ENCODE results near the gene NXT2. TPM values are rescaled to one million over a fixed set of nuclear protein-coding genes. Genes with fewer than 3 reads are reported as not detected.

Gene NXT2
- total and polyA plus RNA-seq, 10 of the 15 experiments (the other 5 are each of a cell fraction or from before 2014, with no cell fraction given) = 10.8 to 38.1 (median 21.2) TPM

GRCh38 chrX:109536439-109537323, at the start of gene NXT2 (continued):
- TF ChIP-seq SMC3 (IDR thresholded peaks at IDR 0.05; ENCODE audit: borderline replicate concordance, low read length) (no peak), FOXK2 (IDR thresholded peaks at IDR 0.05) (no peak), SRF (IDR thresholded peaks at IDR 0.05; ENCODE audit: low read depth in 2 of 2, low read length in 2 of 2) (0 out of 4 replicates have a peak, but pooled peaks of 1 of the 2 experiments have one; percentile 43), CHD2 (IDR thresholded peaks at IDR 0.05; ENCODE audit: borderline replicate concordance, low read depth, low read length) (no peak), MEF2B (IDR thresholded peaks at IDR 0.05; ENCODE audit: partially characterized antibody, poor library complexity, severe bottlenecking) (no peak), TCF12 (IDR thresholded peaks at IDR 0.05; ENCODE audit: low read depth, low read length) (no peak), WRNIP1 (IDR thresholded peaks at IDR 0.05; ENCODE audit: borderline replicate concordance, low read depth, low read length) (0 out of 2 replicates have a peak, but pooled peaks have one; percentile 79), YY1 (IDR thresholded peaks at IDR 0.05; ENCODE audit: low read depth, low read length) (0 out of 2 replicates have a peak, but pooled peaks have one; percentile 31), STAT1 (conservative IDR thresholded peaks at IDR 0.05) (0 out of 2 replicates have a peak, but pooled peaks have one; percentile 53), ETV6 (conservative IDR thresholded peaks at IDR 0.05 in 1 of 2, IDR thresholded peaks at IDR 0.05 in 1 of 2; ENCODE audit: borderline replicate concordance in 1 of 2, low read depth in 1 of 2) (no peak), HSF1 (IDR thresholded peaks at IDR 0.05; ENCODE audit: low read depth, low read length) (peak; percentile 85), RCOR1 (conservative IDR thresholded peaks at IDR 0.05; ENCODE audit: low read depth, low read length) (no peak), TAF1 (IDR thresholded peaks at IDR 0.05; ENCODE audit: borderline replicate concordance, low read depth, low read length) (peak; percentile 55; the same call in 1 of the 2 replicates), CBX5 (IDR thresholded peaks at IDR 0.05; ENCODE audit: low read depth) (peak; percentile 88; the same call in 1 of the 2 replicates), ZNF687 (IDR thresholded peaks at IDR 0.05) (no peak), SMAD5 (IDR thresholded peaks at IDR 0.05; ENCODE audit: low read depth) (peak; percentile 63), SPI1 (IDR thresholded peaks at IDR 0.05; ENCODE audit: borderline replicate concordance, insufficient read depth, low read depth, low read length) (no peak), ATF3 (IDR thresholded peaks at IDR 0.05; ENCODE audit: borderline replicate concordance, extremely low read depth, low read depth, low read length) (no peak), ATF2 (IDR thresholded peaks at IDR 0.05; ENCODE audit: low read length) (peak; percentile 12; the same call in 1 of the 2 replicates), KLF5 (IDR thresholded peaks at IDR 0.05; ENCODE audit: partially characterized antibody) (no peak), MYB (IDR thresholded peaks at IDR 0.05; ENCODE audit: borderline replicate concordance, low read depth, low read length) (no peak)

Data from GM12878 (cell line).